T-helper 1 cell treated with Interleukin-12 subunit alpha and Interleukin-12 subunit beta and Interleukin-4 antibody, amounts not matched to agents 30 μg/mL and 1 μg/mL, for 36 hours (primary cell): ENCODE results near the gene CTTN.
A peak's percentile ranks its signal among the peaks of the same experiment; 100 is the strongest.

Source experiments
- H3K27ac Mint-ChIP-seq: one replicate; pipeline ENCODE4 v1.8.0; 2021; ENCODE audit warnings: mild to moderate bottlenecking, mixed read lengths
- H3K27me3 Mint-ChIP-seq: one replicate; pipeline ENCODE4 v1.8.0; 2021; ENCODE audit warnings: low read depth, mixed read lengths
- H3K36me3 Mint-ChIP-seq: one replicate; pipeline ENCODE4 v1.8.0; 2021; ENCODE audit warnings: low read depth, mixed read lengths
- H3K4me1 Mint-ChIP-seq: one replicate; pipeline ENCODE4 v1.8.0; 2021; ENCODE audit warnings: low read depth, mixed read lengths
- H3K4me3 Mint-ChIP-seq: one replicate; pipeline ENCODE4 v1.8.0; 2021; ENCODE audit warnings: mild to moderate bottlenecking, moderate library complexity, mixed read lengths
- H3K9me3 Mint-ChIP-seq: one replicate; pipeline ENCODE4 v1.8.0; 2021; ENCODE audit warnings: mixed read lengths

Gene CTTN

DNA sequence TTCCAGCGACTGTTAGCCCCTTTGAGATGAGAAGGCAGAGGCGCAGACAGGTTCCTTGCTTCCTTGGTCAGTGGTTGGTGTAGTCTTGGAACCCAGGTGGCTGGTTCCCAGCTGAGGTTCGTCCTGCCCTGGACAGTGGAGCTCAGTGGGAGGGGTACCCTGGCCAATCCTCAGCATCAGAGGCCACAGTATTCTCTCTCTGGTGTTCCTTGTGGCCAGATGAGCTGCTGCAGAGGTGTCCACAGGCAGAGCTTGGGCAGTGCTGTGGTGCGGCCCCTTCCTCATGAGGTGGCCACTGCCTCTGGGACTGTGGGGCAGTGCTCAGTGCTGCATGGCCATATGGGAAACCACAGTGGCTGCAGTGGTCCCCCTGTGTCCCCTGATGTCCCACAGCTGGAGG lies 61.8 kb downstream of the CTTN start:
- no peaks in the 10 kb centered on the region for H3K36me3 Mint-ChIP-seq
- H3K9me3 Mint-ChIP-seq, result no peaks in the 10 kb centered on the region
- no peak overlapping the region for H3K27ac Mint-ChIP-seq
- H3K4me1 Mint-ChIP-seq, result no peaks in the 10 kb centered on the region
- no peak overlapping the region for H3K4me3 Mint-ChIP-seq
- H3K27me3 Mint-ChIP-seq, result no peaks in the 10 kb centered on the region

DNA sequence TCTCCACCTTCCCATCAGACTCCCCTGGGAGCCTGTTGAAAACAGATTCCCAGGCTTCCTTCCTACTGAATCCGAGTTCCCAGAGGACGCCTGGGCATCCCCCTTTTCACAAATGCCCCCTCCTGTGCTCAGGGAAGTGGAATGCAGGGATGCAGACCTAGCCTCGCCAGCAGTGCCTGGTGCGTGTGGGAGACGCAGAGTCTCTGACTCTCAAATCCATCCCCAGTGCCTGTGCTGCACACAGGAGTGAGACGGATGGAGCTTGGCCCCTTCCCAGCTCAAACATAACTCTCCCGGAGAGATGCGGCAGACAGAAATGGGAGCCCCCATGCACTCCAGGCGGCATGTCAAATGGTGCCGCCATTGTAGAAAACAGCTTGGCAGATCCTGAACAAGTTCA lies 62.6 kb downstream of the CTTN start:
- no peak overlapping the region for H3K4me3 Mint-ChIP-seq
- H3K27ac Mint-ChIP-seq, result no peak overlapping the region
- H3K36me3 Mint-ChIP-seq, result no peaks in the 10 kb centered on the region
- H3K27me3 Mint-ChIP-seq, result no peaks in the 10 kb centered on the region
- H3K9me3 Mint-ChIP-seq, result no peaks in the 10 kb centered on the region
- no peaks in the 10 kb centered on the region for H3K4me1 Mint-ChIP-seq

- Mint-ChIP-seq H3K4me3 (no peak overlapping the region), H3K27ac (peak overlapping the region; percentile 34), H3K9me3 (no peaks in the 10 kb centered on the region), H3K27me3 (no peaks in the 10 kb centered on the region), H3K36me3 (no peaks in the 10 kb centered on the region), H3K4me1 (no peaks in the 10 kb centered on the region)
Observed at GRCh38 chr11:70462818-70463477, 64.6 kb downstream of the CTTN start.

DNA sequence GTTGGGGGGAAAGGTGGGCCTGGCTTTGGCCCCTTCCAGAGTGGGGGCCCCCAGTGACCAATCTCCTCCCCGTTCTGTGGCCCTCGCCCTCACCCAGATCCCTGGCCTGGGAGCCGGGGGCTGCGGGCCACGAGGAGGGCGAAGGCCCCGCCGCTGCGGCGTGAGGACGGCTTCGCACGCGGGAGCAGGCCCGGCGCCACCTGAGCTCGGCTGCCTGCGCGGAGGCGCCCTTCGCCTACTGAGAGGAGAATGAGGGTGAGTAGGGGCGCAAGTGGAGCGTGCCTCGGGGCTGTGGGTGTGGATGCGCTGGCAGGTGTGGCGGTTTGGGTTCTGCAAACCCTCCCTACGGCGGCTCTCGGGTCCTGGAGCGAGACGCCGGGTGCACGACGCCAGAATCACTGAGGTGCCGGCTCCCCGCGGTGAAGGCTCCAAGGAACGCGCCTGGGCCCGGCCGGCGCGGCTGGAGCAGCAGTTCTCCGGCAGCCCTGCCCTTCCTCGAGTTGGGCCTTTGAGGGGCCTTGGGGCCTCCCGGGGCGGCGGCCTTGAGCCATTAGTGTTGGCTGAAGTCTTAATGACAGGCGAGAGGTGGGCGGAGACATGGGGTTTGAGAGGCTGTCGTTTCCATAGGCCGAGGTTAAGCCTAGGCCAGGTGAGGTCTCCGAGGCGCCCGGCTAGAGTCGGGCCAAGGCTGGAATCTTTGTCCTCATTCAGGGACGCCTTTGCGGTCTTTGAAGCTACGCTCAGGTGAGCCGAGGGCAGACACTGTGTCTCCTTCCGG lies 65.3 kb downstream of the CTTN start:
- H3K36me3 Mint-ChIP-seq, result no peaks in the 10 kb centered on the region
- no peak overlapping the region for H3K4me3 Mint-ChIP-seq
- no peak overlapping the region for H3K27ac Mint-ChIP-seq
- no peaks in the 10 kb centered on the region for H3K4me1 Mint-ChIP-seq
- no peaks in the 10 kb centered on the region for H3K9me3 Mint-ChIP-seq
- H3K27me3 Mint-ChIP-seq, result peaks cover 5% of the 10 kb centered on the region

GRCh38 chr11:70464509-70465361 lies 66.4 kb downstream of the CTTN start:
- H3K4me3 Mint-ChIP-seq, result no peak overlapping the region
- no peak overlapping the region for H3K27ac Mint-ChIP-seq
- H3K4me1 Mint-ChIP-seq, result no peaks in the 10 kb centered on the region
- H3K9me3 Mint-ChIP-seq, result no peaks in the 10 kb centered on the region
- peaks cover 5% of the 10 kb centered on the region for H3K27me3 Mint-ChIP-seq
- H3K36me3 Mint-ChIP-seq, result no peaks in the 10 kb centered on the region

- Mint-ChIP-seq H3K4me1 (no peaks in the 10 kb centered on the region), H3K27me3 (peaks cover 5% of the 10 kb centered on the region), H3K27ac (no peak overlapping the region)
Observed at GRCh38 chr11:70466154-70466553, 67.8 kb downstream of the CTTN start.

DNA sequence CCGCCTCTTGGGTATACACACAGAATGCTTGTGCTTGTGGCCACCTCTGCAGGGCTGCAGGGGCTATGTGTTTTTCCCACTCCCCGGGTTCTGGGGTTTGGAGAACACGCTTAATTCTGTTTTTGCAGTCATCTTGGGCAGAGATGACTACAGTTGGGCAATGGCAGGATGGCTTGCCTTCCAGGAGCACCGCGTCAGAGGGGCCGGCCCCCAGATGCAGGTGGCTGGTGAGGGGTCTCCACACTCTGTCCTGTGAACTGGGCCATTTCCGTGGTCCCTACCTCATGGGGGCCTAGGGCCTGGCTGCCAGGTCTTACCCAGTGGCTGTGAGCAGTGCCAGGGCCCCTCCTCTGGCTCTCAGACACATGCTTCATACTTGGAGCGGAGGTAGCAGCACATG lies 68.3 kb downstream of the CTTN start:
- H3K4me1 Mint-ChIP-seq, result no peaks in the 10 kb centered on the region
- H3K27me3 Mint-ChIP-seq, result peaks cover 9% of the 10 kb centered on the region
- no peaks in the 10 kb centered on the region for H3K9me3 Mint-ChIP-seq
- H3K36me3 Mint-ChIP-seq, result no peaks in the 10 kb centered on the region
- H3K27ac Mint-ChIP-seq, result no peak overlapping the region
- H3K4me3 Mint-ChIP-seq, result no peak overlapping the region

More at GRCh38 chr11:70466154-70466553, 67.8 kb downstream of the CTTN start:
- H3K4me3 Mint-ChIP-seq, result no peak overlapping the region
- no peaks in the 10 kb centered on the region for H3K9me3 Mint-ChIP-seq
- H3K36me3 Mint-ChIP-seq, result no peaks in the 10 kb centered on the region

- no peak overlapping the region for H3K27ac Mint-ChIP-seq
- no peak overlapping the region for H3K4me3 Mint-ChIP-seq
- no peaks in the 10 kb centered on the region for H3K4me1 Mint-ChIP-seq
- no peaks in the 10 kb centered on the region for H3K36me3 Mint-ChIP-seq
- no peaks in the 10 kb centered on the region for H3K9me3 Mint-ChIP-seq
- peaks cover 10% of the 10 kb centered on the region for H3K27me3 Mint-ChIP-seq
Observed at GRCh38 chr11:70467201-70468085, 69.1 kb downstream of the CTTN start.

DNA sequence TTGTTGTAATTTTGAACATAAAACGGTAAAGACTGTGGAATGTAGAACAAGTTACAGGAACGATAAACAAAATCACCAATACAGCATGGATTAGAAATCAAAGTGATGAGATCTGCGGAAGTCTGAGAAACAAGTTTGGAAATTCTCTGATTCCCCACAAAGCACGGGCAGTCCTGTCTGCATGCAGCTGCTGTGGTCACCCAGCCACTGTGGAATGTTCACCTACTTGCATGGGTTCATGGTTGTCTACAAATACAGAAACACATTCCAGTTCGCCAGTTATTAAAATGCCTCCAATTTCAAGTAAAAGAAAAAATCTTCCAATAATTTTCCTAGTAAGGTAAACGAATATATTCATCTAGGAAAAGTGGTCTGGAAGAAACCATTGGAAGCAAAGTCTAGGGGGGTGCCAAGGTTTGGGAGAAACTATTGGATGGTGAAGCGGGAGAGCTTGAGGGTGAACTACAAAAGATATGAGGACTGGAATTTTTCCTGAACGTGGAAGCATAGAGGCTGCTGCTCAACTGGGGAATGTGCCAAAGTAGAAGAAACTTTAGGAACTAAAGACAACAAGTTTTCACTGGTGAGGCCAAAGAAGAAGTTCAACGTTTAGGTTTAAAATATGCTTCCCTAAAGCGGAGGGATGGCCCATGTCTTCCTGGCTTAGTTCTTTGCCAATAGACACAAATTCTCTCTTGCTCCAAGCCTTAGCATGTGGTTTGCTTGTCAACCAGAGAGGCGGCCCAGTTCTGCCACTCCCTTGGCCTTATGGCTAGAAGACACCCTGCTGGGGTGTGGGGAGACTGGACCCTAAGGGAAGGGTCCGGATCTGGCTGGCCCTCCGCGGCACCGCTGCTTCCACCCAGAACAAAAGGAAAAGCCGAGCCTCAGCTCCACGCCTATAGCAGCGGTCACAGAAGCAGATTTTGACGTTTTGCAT lies 70.2 kb downstream of the CTTN start:
- Mint-ChIP-seq H3K27ac (no peak overlapping the region), H3K36me3 (no peaks in the 10 kb centered on the region), H3K9me3 (no peaks in the 10 kb centered on the region), H3K4me1 (no peaks in the 10 kb centered on the region), H3K27me3 (peaks cover 10% of the 10 kb centered on the region), H3K4me3 (no peak overlapping the region)

DNA sequence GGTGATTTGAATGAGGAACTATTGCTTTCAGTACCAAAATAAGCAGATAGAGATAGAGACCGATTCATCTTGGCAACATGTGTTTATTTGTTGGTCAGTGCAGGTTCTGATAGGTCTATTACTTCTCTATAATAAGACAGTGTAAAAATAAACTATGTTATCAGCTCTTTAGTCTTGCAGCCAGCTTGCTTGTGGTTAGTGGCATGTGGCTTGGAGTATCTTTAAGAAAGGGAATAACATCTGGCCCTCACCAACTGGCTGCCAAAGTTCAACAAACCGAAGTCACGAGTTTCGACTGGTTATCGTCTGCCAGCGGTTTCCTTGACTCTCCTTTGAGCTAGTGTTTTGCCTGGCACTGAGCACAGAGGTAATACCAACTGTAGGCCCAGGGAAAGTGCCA lies 71.8 kb downstream of the CTTN start:
- H3K36me3 Mint-ChIP-seq, result no peaks in the 10 kb centered on the region
- H3K4me3 Mint-ChIP-seq, result no peak overlapping the region
- peaks cover 10% of the 10 kb centered on the region for H3K27me3 Mint-ChIP-seq
- H3K9me3 Mint-ChIP-seq, result no peaks in the 10 kb centered on the region
- H3K4me1 Mint-ChIP-seq, result no peaks in the 10 kb centered on the region
- H3K27ac Mint-ChIP-seq, result no peak overlapping the region

DNA sequence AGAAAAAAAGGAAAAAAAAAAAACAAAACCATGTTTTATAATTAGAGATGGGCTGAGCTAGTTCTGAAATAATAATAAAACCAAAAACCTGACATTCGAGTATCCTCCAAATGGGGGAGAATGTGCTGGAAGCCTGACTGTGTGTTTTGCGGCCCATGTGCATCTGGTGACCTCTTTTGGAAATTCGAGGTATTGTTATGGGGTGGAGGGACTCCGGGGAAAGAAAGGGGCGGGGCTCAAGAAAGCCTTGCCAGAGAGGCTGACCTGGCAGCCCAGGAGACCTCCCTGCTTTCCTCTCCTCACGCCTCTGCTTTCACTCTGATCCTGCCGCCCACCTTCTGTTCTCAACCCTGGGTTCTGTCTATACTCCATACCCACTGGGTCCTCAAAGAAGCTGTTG lies 72.9 kb downstream of the CTTN start:
- Mint-ChIP-seq H3K27me3 (peaks cover 10% of the 10 kb centered on the region), H3K27ac (no peak overlapping the region), H3K4me3 (no peak overlapping the region), H3K4me1 (no peaks in the 10 kb centered on the region), H3K36me3 (no peaks in the 10 kb centered on the region), H3K9me3 (no peaks in the 10 kb centered on the region)

DNA sequence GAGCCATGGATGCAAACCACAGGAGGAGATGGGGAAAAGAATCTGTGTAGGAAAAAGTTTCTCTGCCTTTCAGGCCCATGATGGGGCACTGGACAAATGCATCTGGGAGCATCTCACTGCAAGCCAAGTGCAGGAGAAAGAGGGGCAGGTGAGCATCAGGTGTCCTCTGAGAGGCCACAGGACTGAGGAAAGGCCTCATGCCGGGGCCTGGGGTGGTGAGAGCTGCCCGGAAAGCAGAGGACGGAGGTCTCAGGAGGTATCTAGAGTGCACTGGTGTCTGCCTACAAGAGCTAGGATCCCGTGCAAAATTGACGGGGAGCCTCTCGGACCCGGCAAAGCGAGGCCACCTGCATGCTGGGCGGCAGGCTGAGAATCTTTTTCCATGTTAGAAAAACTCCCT lies 73.9 kb downstream of the CTTN start:
- no peak overlapping the region for H3K4me3 Mint-ChIP-seq
- H3K9me3 Mint-ChIP-seq, result no peaks in the 10 kb centered on the region
- peaks cover 10% of the 10 kb centered on the region for H3K27me3 Mint-ChIP-seq
- H3K27ac Mint-ChIP-seq, result no peak overlapping the region
- no peaks in the 10 kb centered on the region for H3K4me1 Mint-ChIP-seq
- no peaks in the 10 kb centered on the region for H3K36me3 Mint-ChIP-seq

- Mint-ChIP-seq H3K36me3 (no peaks in the 10 kb centered on the region), H3K4me1 (no peaks in the 10 kb centered on the region), H3K9me3 (no peaks in the 10 kb centered on the region), H3K4me3 (no peak overlapping the region), H3K27ac (no peak overlapping the region), H3K27me3 (peaks cover 8% of the 10 kb centered on the region)
Observed at GRCh38 chr11:70473186-70473872, 75.0 kb downstream of the CTTN start.
